HG03342 (cell line): Measurements from ENCODE around the gene EDEM3.

ENCODE experiments used
- ATAC-seq: cut with Tn5 transposase; IDR thresholded peaks from one replicate; pipeline ENCODE4 v1.9.1; 2021; ENCODE audit warnings: mild to moderate bottlenecking, moderate library complexity; ENCODE audit not compliant: unreplicated experiment

The EDEM3 gene

DNA sequence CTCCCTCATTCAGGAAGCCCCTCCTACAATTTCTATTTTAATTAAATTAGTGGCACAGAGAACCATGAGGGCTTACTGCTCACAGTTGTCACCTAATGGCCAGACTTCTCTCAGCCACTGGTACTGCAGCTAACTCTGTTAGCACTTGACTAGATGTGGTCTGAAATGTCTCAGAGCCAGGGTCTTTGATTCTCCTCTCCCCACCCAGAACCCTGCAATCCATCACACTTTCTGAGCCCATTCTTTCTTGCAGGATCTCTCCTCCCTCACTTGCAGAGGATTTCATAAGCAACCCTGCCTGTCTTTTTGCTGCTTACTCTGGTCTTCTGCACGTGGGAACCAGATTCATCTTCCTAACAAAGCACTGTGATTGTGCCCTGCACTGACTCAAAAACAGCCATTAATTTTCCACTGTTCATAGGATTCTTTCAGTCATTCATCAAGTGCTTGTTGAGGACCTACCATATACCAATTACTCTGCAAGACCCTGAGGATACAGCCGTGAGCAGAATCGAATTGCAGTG is 108.4 kb downstream of the EDEM3 start:
- ATAC-seq: no peak

DNA sequence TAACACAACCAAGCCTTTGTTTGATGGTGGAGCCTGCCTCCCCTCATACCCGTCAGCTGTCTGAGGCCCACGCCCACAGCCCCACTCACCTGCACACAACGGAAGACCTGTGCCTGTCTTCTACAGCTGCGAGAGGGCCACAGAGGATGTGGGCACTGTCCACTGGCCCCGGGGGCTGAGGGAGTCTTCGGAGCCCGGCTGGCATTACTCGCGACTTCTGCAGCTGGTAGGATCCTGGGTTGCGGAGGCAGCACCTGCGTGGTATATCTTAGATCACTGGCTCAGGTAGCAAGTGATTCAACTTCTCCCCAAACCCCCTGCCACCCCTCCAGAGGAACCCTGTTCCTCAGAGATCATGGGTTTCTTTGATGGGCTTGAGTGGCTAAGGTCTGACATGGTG is 109.9 kb downstream of the EDEM3 start:
- no peak for ATAC-seq

GRCh38 chr1:184643661-184644060 is 111.0 kb downstream of the EDEM3 start:
- no peak for ATAC-seq

GRCh38 chr1:184641894-184642293 is 112.8 kb downstream of the EDEM3 start:
- no peak for ATAC-seq

DNA sequence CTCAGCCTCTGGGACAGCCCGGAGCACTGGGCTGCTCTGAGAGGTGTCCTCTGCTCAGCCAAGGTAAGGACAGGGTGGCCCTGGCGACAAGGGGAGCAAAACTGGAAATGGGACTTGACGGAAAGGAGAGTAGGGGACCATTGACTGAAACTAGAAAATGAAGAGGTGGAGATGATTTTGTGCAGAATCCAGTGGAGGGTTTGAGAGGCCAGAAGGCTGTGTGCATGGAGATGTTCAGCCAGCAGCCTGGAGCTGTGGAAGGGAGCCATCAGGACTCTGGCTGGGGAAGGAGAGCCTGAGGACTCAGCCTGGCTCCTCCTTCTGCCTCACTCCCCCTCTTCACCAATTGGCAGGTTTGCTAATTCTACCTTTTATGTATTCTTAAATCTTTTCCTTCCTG is 114.2 kb downstream of the EDEM3 start:
- no peak for ATAC-seq
